Activated CD4-positive, CD25-positive, alpha-beta regulatory T cell treated with anti-CD3 and anti-CD28 coated beads, Interleukin-2, amount 50 U/mL, for 24 hours (primary cell): ENCODE measurements around the gene TALDO1.

Experiments used
- ATAC-seq, 2 donors: fragments of 150-1000 bp; cut with Tn5 transposase; one replicate each; pipeline ENCODE4 v1.10.0; 2021; ENCODE audit warnings: mild to moderate bottlenecking in 1 of 2, moderate library complexity in 1 of 2

The TALDO1 gene

DNA sequence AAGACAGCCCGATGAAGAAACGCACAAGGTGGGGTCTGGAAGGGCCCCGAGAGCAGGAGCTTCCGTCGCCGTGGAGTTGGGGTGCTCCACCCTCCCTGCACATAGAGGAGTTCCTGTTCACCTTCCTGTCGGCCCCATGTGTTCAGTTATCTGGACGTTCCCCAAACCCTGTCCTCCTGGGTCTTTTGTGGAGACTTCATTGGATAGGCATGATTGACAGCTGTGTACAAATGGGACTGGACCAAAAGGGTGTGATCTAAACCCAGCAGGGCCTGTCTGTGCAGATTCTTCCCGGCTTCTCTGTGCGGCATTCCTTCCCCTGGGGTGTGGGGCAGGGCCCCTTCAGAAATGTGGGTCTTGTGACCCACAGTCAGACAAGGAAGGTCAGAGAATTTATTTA, 9.4 kb upstream of the TALDO1 start:
- peak in 1 of 2 donors; percentile 20 for ATAC-seq

- ATAC-seq, result no peak
These were observed 5.1 kb upstream of the TALDO1 start for GRCh38 chr11:742156-742546.

DNA sequence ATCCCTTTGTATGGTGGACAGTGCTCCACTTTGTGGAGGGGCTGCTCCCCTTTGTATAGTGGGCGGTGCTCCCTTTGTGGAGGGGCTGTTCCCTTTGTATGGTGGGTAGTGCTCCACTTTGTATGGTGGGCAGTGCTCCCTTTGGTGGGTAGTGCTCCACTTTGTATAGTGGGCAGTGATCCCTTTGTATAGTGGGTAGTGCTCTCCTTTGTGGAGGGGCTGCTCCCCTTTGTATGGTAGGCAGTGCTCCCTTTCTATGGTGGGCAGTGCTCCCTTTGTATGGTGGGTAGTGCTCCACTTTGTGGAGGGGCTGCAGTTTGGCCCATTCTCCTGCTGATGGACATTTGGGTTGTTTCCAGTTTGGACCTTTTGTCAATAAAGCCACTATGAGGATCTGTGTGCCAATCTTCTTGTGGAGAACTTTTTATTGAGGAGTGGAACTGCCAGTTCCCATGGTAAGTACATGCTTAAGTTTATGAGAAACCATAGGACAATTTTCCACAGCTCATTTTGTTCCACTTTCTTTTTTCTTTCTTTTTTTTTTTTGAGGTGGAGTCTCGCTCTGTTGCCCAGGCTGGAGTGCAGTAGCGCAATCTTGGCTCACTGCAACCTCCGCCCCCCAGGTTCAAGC, 4.6 kb upstream of the TALDO1 start:
- no peak for ATAC-seq

DNA sequence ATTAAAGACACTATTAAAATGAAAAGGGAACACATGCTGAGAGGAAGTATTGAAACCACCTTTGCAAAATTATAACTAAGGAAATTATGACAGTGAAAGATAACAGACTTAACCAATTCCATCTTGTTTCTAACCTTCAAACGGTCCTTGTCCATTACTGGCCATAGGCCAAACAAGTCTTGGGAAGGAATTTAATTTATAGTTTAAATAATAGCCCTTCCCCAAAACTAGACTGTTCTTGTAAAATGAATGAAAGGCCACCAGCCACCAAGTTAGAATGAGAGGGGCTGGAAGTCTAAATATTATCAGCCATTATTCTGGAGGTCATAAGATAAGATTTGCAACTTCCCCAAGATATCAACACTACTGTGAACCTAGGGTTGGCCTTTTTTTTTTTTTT, 1.8 kb upstream of the TALDO1 start:
- no peak for ATAC-seq

DNA sequence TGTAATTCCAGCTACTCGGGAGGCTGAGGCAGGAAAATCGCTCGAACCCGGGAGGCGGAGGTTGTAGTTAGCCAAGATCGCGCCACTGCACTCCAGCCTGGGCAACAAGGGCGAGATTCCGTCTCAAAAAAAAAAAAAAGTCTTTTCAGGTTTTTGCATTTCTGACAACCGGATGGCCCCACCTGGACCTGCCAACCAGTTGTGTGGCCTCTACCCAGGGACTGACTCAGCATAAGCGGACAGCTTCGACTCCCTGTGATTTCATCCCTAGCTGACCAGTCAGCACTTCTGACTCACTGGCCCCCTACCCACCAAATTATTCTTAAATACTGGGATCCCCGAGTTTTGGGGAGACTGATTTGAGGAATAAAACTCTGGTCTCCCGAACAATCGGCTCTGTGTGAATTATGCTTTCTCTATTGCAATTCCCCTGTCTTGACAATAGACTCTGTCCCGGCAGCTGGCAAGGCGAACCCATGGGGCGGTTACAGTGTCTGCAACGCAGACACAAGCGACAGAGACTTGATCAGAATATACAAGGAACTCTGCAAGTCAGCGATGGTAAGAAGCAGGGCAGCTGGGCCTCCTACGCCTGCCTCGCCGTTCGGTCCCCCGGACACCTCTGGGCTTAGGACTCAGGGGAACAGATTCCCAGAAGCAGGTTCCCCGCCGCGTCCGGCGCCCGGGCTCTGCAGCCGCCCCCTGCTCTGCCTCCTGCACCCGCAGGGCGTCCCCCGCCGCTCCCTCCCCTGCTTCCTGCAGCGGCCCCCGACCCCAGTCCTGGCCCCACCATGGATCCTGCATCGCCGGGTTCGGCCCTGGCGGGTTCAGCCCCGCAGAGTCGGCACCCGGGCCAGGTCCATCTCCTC, 741 bp upstream of the TALDO1 start:
- ATAC-seq, result peak; percentile 21 to 30

DNA sequence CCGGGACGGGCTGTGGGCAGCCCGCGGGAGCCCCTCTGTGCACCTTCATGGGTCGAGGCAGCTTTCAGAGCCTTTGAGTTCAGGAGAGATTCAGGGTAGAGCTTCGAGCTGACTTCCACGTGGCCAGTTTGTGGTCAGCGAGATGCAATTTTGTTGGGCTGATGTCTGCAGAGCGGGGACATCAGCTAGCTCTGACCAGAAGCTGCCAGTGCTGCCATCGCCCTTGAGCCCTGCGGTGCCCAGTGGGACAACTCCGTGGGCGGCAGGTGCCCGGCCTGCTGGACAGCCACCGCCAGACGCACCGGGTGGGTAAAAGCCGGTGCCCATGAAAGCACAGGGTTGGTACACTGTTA, 719 bp downstream of the TALDO1 start:
- no peak for ATAC-seq

- no peak for ATAC-seq
These were observed 2.5 kb downstream of the TALDO1 start for GRCh38 chr11:749731-750130.

GRCh38 chr11:760236-760635, 13.0 kb downstream of the TALDO1 start:
- ATAC-seq, result no peak

DNA sequence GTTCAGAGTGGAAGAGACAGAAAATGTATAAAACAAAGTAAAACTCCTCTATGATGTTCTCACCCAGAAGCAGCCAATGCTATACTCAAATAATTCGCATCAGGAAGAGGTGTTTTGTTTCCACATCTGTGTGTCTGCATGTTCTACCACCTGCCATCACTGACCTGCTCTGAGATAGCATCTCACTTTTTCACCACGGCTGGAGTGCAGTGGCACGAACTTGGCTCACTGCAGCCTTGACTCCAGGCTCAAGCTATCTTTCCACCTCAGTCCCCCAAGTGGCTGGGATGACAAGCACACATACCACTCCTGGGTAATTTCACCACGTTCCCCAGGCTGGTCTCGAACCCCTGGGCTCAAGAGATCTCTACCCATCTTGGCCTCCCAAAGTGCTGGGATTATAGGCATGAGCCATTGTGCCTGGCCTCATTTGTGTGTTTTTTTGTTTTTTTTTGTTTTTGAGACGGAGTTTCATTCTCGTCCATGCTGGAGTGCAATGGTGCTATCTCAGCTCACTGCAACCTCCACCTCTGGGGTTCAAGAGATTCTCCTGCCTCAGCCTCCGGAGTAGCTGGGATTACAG, 14.4 kb downstream of the TALDO1 start:
- ATAC-seq, result no peak

DNA sequence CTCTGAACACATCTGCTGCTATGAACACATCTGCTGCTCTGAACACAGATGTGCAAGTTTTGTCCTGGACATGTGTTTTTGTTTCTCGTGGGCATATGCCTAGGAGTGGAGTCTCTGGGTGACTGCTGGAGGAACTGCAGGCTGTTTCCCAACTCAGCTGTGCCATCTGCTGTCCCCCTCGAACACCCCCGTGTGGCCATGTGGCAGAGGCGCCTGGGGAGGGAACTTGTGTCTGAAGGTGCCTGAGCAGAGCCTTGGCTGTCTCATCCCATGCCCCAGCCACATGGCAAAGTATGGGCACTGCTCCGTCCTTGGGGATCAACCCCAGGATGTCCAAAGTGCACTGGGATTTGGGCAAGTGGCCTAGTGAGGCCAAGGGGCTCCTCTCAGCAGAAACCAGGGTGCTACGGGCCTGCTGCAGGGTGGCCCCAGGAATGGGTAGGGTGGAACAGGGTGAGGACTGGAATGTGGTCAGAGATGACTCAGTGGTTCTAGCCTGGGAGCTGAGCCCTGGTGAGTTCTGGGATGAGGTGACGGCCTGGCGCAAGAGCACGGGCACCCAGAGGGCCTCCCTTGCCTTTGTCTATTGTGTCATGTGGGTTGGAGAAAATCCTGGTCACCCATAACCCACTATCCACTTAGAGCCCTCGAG, 15.3 kb downstream of the TALDO1 start:
- no peak for ATAC-seq

DNA sequence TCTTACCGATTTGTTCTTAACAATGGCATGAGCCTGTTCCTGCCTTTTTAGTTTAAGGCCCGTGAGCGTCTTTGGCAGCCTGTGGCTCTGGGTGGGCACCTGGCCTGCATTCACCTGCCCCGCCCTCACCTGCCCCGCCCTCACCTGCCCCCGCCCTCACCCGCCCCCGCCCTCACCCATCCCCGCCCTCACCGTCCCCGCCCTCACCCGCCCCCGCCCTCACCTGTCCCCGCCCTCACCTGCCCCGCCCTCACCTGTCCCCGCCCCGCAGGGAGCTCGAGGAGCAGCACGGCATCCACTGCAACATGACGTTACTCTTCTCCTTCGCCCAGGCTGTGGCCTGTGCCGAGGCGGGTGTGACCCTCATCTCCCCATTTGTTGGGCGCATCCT, 15.8 kb downstream of the TALDO1 start:
- ATAC-seq, result no peak

DNA sequence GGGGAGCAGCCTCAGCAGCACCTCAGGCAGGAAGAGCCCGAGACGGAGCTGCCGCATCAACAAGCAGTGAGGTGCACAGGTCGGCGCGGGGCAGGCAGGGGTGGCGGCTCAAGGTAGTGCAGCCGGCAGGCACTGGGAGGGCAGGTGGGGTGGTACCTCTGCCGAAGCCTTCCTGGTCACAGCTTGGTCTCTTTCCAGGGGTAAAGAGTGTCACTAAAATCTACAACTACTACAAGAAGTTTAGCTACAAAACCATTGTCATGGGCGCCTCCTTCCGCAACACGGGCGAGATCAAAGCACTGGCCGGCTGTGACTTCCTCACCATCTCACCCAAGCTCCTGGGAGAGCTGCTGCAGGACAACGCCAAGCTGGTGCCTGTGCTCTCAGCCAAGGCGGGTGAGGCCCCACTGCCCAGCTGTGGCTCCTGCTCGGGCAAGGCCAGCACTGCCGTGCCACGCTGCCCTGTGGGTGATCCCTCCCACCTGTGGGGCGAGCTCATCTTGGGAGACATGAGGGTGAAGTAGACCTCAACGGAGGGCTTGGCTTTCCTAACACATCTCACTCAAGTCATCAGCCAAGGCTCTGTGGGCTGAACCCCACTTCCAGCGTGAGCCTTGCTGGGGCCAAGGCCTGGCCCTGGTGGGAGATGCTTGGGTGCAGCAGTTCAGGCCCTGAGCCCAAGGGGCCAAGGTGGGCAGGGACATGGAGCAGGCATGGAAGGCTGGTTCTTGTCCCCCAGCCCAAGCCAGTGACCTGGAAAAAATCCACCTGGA, 16.5 kb downstream of the TALDO1 start:
- no peak for ATAC-seq

DNA sequence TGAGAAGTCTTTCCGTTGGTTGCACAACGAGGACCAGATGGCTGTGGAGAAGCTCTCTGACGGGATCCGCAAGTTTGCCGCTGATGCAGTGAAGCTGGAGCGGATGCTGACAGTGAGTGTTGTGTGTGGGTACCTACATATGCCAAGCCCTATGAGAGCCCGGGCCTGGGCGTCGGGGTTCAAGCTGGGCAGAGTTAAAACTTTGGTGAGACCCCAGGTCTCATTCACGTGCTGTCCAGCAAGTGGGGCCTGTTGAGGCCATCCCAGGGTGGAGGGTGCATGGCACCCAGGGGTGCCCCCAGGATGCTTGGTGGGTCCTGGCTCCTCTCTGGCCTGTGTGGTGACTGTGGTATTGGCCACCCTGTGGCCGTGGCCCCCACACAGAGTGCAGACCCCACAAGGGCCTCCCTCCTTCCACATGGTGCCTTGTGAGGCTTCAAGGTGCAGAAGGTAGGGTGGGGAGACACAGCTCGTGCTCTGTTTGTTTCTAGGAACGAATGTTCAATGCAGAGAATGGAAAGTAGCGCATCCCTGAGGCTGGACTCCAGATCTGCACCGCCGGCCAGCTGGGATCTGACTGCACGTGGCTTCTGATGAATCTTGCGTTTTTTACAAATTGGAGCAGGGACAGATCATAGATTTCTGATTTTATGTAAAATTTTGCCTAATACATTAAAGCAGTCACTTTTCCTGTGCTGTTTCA, 17.2 kb downstream of the TALDO1 start:
- no peak for ATAC-seq

DNA sequence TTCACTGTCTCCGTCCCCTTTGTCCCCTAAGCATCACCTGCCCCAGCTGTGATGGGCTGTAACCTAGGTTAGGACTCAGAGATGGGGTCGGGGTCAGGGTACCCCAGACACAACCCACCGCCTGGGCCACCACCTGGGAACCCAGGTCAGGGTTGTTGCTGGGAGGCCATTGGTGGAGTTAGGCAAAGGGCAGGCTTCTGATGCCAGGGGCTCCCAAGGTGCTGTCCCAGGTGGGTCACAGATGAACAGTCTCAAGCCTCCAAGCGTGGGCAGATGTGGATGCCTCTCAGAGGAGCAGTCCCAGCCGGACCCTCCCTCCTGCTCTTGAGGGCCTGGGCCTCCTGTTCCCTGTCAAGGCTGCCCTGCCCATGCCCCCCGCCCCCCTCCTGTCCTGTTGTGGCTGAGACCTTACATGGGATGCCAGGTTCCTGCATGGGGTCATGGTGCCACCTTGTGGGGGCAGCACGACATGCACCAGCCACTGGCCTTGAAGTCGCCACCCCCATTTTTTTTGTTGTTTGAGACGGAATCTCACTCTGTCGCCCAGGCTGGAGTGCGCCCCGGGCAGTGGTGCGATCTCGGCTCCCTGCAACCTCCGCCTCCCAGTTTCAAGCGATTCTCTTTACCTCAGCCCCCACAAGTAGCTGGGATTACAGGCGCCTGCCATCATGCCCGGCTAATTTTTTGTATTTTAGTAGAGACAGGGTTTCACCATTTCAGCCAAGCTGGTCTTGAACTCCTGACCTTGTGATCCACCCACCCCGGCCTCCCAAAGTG, 17.9 kb downstream of the TALDO1 start:
- peak; percentile 48 to 49 for ATAC-seq

DNA sequence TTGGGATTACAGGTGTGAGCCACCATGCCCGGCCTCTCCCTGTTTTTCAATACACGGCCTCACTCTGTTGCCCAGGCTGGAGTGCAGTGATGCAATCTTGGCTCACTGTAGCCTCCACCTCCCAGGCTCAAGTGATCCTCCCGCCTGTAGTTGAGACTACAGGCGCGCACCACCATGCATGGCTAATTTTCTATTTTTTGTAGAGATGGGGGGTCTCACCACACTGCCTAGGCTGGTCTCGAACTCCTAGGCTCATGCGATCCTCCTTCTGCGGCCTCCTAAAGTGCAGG, 18.5 kb downstream of the TALDO1 start:
- ATAC-seq, result no peak

- ATAC-seq, result peak in 1 of 2 donors; percentile 44
These were observed 19.1 kb downstream of the TALDO1 start for GRCh38 chr11:766106-766935.

GRCh38 chr11:766936-767210, 19.6 kb downstream of the TALDO1 start:
- no peak for ATAC-seq

DNA sequence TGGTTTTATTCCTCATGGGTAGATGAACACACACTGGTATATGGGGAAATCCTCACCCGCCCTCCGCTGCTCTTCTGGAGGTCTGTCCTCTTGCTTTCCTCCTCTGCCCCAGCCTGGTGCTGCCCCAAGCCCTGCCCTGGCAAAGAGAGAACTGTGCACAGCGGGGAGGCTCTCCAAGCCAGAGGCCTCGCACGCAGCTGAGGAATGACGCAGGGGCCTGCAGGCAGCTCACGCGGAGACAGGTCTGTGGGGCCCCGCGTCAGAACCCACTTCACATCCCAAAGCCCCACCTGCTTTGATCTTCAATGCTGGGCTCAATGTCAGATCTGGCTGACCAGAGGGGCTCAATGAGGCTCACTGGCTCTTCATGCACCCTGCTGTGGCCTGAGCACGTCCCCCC, 20.0 kb downstream of the TALDO1 start:
- no peak for ATAC-seq

DNA sequence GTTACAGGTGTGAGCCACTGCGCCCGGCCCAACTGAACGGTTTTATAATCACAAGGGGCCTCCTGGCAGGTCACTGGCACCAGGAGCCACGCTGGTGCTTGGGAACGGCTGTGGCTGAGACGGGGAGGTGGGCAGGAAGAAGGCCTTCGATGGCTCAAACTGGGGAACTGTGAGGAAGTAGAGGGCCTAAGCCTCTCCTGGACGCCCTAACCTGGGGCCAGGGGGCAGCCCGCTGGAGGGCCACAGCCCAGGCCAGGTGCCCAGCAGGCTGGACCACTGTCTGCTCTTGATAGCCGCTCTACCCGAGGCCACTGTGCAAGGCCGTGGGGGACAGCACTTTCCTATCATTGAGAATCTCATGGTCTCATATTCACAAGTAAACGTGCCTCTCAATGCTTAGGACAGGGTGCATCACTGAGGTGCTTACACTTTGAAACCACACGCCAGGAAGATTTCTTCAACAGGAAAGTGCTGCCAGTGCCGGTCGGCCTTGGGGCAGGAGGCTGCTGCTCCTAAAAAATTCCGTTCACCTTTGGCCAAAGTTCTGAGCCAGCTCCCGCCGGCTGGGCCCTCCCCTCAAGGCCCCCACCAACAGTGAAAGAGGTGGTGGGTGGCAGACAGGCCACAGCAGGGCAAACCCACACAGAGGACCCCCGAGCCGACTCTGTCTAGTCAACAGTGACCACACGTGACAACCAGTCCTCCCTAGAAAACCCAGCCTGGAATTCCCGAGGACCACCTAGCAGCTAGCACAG, 22.8 kb downstream of the TALDO1 start:
- no peak for ATAC-seq
